SK-N-SH (cell line): ENCODE measurements around the gene ABLIM2. TPM values are rescaled to one million over a fixed set of nuclear protein-coding genes. Genes with fewer than 3 reads are reported as not detected.
A peak's percentile ranks its signal among the peaks of the same experiment; 100 is the strongest.

ENCODE experiments used
- CTCF ChIA-PET: fragments of 300-600, 350-600 bp; formaldehyde crosslinking; extraction: SDS; loops from one replicate; lab custom pipeline; 2021; lab: Yijun Ruan, JAX
- POLR2A ChIA-PET: fragments of 350-600 bp; sonication (Branson Sonifier 250); formaldehyde crosslinking; extraction: SDS; loops from one replicate; lab custom pipeline; 2020; ENCODE audit warnings: antibody characterized with exemption, inconsistent platforms; lab: Yijun Ruan, JAX
- DNase-seq: peaks from one replicate; pipeline ENCODE4 v3.0.0; 2012
- H2AFZ ChIP-seq: fragments of 200-600 bp; sonication (generic); 2 replicates; pipeline ENCODE4 v1.8.1; 2016; ENCODE audit warnings: antibody characterized with exemption, mild to moderate bottlenecking, low read depth
- H3F3A ChIP-seq: fragments of 200-600 bp; sonication (generic); replicated peaks from 2 replicates; pipeline ENCODE3; 2016; ENCODE audit warnings: antibody characterized with exemption, mild to moderate bottlenecking; ENCODE audit not compliant: insufficient read depth
- H3K27ac ChIP-seq, 2 experiments: fragments of 200-500 bp in 1 of 2; fragments of 200-600 bp in 1 of 2; sonication (Bioruptor generic) in 1 of 2; sonication (generic), shearing (Covaris generic) in 1 of 2; 2 replicates each; pipeline versions ENCODE4 v1.5.1 to v1.6.1; 2014 to 2016; ENCODE audit warnings: low read depth in 2 of 2, inconsistent platforms in 1 of 2, low read length in 1 of 2, mild to moderate bottlenecking in 1 of 2, mixed read lengths in 1 of 2
- H3K27me3 ChIP-seq: fragments of 200-600 bp; sonication (generic), shearing (Covaris generic); 2 replicates; pipeline ENCODE4 v1.6.1; 2016; ENCODE audit warnings: mixed run types; ENCODE audit not compliant: insufficient read depth
- H3K36me3 ChIP-seq, 2 experiments: fragments of 200-500 bp in 1 of 2; fragments of 200-600 bp in 1 of 2; sonication (Bioruptor generic) in 1 of 2; sonication (generic) in 1 of 2; replicated peaks in 1 of 2; 2 replicates each; pipeline versions ENCODE3 to v1.5.1; 2014 to 2016; ENCODE audit warnings: low read length in 1 of 2, mild to moderate bottlenecking in 1 of 2; ENCODE audit not compliant: insufficient read depth in 2 of 2, control insufficient read depth in 1 of 2
- H3K4me1 ChIP-seq, 2 experiments: fragments of 200-500 bp in 1 of 2; fragments of 200-600 bp in 1 of 2; sonication (Bioruptor generic) in 1 of 2; sonication (generic), shearing (Covaris generic) in 1 of 2; 2 replicates each; pipeline versions ENCODE4 v1.5.1 to v1.6.1; 2014 to 2016; ENCODE audit warnings: low read depth in 1 of 2, low read length in 1 of 2, mixed run types in 1 of 2; ENCODE audit not compliant: insufficient read depth in 2 of 2, control insufficient read depth in 1 of 2
- H3K4me2 ChIP-seq: fragments of 200-600 bp; sonication (generic), shearing (Covaris generic); 2 replicates; pipeline ENCODE4 v1.6.1; 2017; ENCODE audit warnings: mixed run types
- H3K4me3 ChIP-seq, 2 experiments: fragments of 200-500 bp in 1 of 2; fragments of 200-600 bp in 1 of 2; sonication (Bioruptor generic) in 1 of 2; sonication (generic), shearing (Covaris generic) in 1 of 2; 2 replicates each; pipeline versions ENCODE4 v1.5.1 to v1.8.1; 2014 to 2016; ENCODE audit warnings: low read depth in 2 of 2, inconsistent platforms in 1 of 2, low read length in 1 of 2, mild to moderate bottlenecking in 1 of 2, mixed read lengths in 1 of 2, moderate library complexity in 1 of 2
- H3K79me2 ChIP-seq: fragments of 200-600 bp; sonication (generic); 2 replicates; pipeline ENCODE4 v1.8.1; 2017; ENCODE audit warnings: mild to moderate bottlenecking; ENCODE audit not compliant: insufficient read depth
- H3K9ac ChIP-seq: fragments of 200-600 bp; sonication (generic); 2 replicates; pipeline ENCODE4 v1.6.1; 2017; ENCODE audit warnings: mixed run types
- H3K9me2 ChIP-seq: fragments of 200-600 bp; sonication (generic); 2 replicates; pipeline ENCODE4 v1.6.1; 2017; ENCODE audit warnings: mixed run types
- H3K9me3 ChIP-seq: fragments of 200-600 bp; sonication (generic); 2 replicates; pipeline ENCODE4 v1.6.1; 2017; ENCODE audit warnings: mixed run types, mild to moderate bottlenecking, moderate library complexity
- H4K20me1 ChIP-seq: fragments of 200-600 bp; sonication (generic); 2 replicates; pipeline ENCODE4 v1.6.1; 2017; ENCODE audit warnings: mild to moderate bottlenecking, mixed run types; ENCODE audit not compliant: insufficient read depth
- CHD2 ChIP-seq: fragments of 150-350 bp; IDR thresholded peaks from 2 replicates; pipeline ENCODE4 v1.6.1; 2018; ENCODE audit warnings: low read length; ENCODE audit not compliant: partially characterized antibody
- ELF1 ChIP-seq: IDR thresholded peaks from 2 replicates; pipeline ENCODE4 v1.4.0; 2012
- EP300 ChIP-seq, 2 experiments: IDR thresholded peaks; 2 replicates each; pipeline versions ENCODE4 v1.4.0 to v1.6.1; 2012; ENCODE audit warnings: borderline replicate concordance in 1 of 2, low read depth in 1 of 2, low read length in 1 of 2
- FOXJ3 ChIP-seq: sonication (generic); formaldehyde crosslinking; IDR thresholded peaks from 2 replicates; pipeline ENCODE4 v1.5.1; 2020; ENCODE audit warnings: mild to moderate bottlenecking, missing genetic modification reagents
- FOXM1 ChIP-seq: IDR thresholded peaks from 2 replicates; pipeline ENCODE4 v1.4.0; 2012; ENCODE audit warnings: low read depth, mild to moderate bottlenecking
- GATA2 ChIP-seq: sonication (generic); formaldehyde crosslinking; IDR thresholded peaks from 2 replicates; pipeline ENCODE4 v1.5.0; 2020; ENCODE audit warnings: mild to moderate bottlenecking, missing genetic modification reagents
- JUND ChIP-seq: IDR thresholded peaks from 2 replicates; pipeline ENCODE4 v1.4.0; 2012
- MXI1 ChIP-seq: IDR thresholded peaks from 2 replicates; pipeline ENCODE4 v1.6.1; 2012; ENCODE audit warnings: mild to moderate bottlenecking, low read depth, low read length, improper control_type of control experiment
- NFIC ChIP-seq: IDR thresholded peaks from 2 replicates; pipeline ENCODE4 v1.4.0; 2012; ENCODE audit warnings: borderline replicate concordance
- POLR2AphosphoS5 ChIP-seq: IDR thresholded peaks from 2 replicates; pipeline ENCODE4 v1.6.1; 2012; ENCODE audit warnings: low read depth, low read length
- RAD21 ChIP-seq: IDR thresholded peaks from 2 replicates; pipeline ENCODE4 v1.6.1; 2012; ENCODE audit warnings: mild to moderate bottlenecking, low read length
- RCOR1 ChIP-seq: fragments of 150-350 bp; IDR thresholded peaks from 2 replicates; pipeline ENCODE4 v1.6.1; 2017; ENCODE audit warnings: antibody characterized with exemption, low read length
- RFX5 ChIP-seq: IDR thresholded peaks from 2 replicates; pipeline ENCODE4 v1.6.1; 2012; ENCODE audit warnings: mild to moderate bottlenecking, improper control_type of control experiment, low read length
- SMC3 ChIP-seq: IDR thresholded peaks from 2 replicates; pipeline ENCODE4 v1.6.1; 2012; ENCODE audit warnings: low read depth, low read length, improper control_type of control experiment
- TCF12 ChIP-seq: IDR thresholded peaks from 2 replicates; pipeline ENCODE4 v1.4.0; 2012
- TEAD4 ChIP-seq: IDR thresholded peaks from 2 replicates; pipeline ENCODE4 v1.4.0; 2012; ENCODE audit warnings: mild to moderate bottlenecking, borderline replicate concordance; ENCODE audit not compliant: insufficient read depth
- YY1 ChIP-seq: IDR thresholded peaks from 2 replicates; pipeline ENCODE4 v1.4.0; 2012; ENCODE audit warnings: low read depth, mild to moderate bottlenecking
- WGBS: methylation state at CpG from one replicate; pipeline ENCODE4 v1.1.6; 2017; ENCODE audit warnings: low lambda C conversion rate; 5-methylcytosine and 5-hydroxymethylcytosine counted together
- polyA plus RNA-seq, 3 experiments: library from polyadenylated mRNA; depleted of rRNA; stranded (reverse); fragments of >200 nt; gene quantifications; 2 replicates each; pipeline ENCODE4 v1.2.3, GENCODE V29; 2012
- TF ChIP-seq, protein P1 (sequence below): IDR thresholded peaks from 2 replicates; pipeline ENCODE4; 2012
- TF ChIP-seq, protein P2 (sequence below): fragments of 150-350 bp; IDR thresholded peaks from 2 replicates; pipeline ENCODE4 v1.6.1; 2017; ENCODE audit warnings: antibody characterized with exemption, low read length, low read depth, borderline replicate concordance
- TF ChIP-seq, protein P3 (sequence below): IDR thresholded peaks from 2 replicates; pipeline ENCODE4 v1.4.0; 2012; ENCODE audit warnings: low read depth, borderline replicate concordance
- TF ChIP-seq, protein P4 (sequence below): fragments of 200-600 bp; sonication (generic); IDR thresholded peaks from 2 replicates; pipeline ENCODE4 v1.6.1; 2017; ENCODE audit warnings: antibody characterized with exemption, mild to moderate bottlenecking, moderate library complexity

The ABLIM2 gene
- polyA plus RNA-seq, 1 of the 3 experiments (the other 2 are of a cell fraction) = 0.53 TPM

DNA sequence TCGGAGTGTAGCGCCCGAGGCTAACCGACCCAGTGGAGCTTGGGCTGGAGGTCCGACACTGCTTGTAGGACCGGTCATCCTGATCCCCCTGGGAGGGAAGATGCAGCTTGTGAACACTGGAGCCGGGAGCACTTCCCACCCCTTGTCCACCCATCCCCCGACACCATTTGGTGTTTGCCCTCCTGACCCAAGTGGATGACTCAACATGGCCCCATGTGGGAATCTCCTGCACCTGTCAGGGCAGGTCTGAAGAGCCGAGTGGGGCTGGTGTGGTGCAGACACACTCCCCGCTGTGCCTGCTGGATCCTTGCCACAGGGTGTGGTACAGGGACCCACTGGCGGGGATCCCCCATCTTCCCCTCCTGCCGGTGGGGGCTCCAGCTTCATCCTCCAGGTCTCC lies 128.9 kb downstream of the ABLIM2 start (continued):
- TF ChIP-seq, protein P1, sequence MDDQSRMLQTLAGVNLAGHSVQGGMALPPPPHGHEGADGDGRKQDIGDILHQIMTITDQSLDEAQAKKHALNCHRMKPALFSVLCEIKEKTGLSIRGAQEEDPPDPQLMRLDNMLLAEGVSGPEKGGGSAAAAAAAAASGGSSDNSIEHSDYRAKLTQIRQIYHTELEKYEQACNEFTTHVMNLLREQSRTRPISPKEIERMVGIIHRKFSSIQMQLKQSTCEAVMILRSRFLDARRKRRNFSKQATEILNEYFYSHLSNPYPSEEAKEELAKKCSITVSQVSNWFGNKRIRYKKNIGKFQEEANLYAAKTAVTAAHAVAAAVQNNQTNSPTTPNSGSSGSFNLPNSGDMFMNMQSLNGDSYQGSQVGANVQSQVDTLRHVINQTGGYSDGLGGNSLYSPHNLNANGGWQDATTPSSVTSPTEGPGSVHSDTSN = no peak
- no peak for TF ChIP-seq FOXM1
- TF ChIP-seq EP300 (IDR thresholded peaks at IDR 0.05; ENCODE audit: borderline replicate concordance in 1 of 2, low read depth in 1 of 2, low read length in 1 of 2) = no peak
- no peak for TF ChIP-seq FOXJ3 (CRISPR knock-in tag)
- TF ChIP-seq JUND = no peak

DNA sequence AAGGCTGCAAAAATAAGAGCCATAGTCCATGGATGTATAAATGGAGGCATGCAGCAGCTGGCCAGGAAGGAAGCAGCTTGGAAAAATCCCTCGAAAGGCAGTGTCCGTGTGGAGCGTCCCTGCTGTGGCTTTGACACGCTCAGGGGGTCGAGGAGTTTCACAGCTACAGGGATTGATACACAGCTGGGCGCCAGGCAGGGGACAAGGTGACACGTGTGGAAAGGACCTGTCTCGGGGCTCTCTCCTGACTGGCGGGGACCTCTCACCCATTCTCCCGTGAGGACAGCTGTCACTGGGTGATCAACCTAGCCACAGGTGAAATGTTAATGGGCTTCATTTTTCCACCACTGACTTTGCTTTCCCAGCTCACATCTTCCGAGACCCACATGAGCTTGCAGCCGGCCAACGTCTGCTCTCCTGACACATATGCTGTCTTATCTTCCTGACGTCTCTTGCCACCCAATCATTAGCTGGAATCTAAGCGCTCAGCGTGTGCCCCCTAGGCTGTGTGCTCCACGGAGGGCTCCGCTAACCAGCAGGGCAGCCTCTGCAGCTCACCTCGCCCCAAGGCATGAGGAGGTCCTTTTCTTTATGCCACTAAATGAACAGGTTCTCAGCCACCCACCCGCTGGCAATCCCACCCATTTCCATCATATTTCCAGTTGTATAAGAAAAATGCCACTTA lies 129.6 kb downstream of the ABLIM2 start:
- Histone ChIP-seq H3K9ac (no peak overlapping the region), H3K4me1 (peaks cover 0 to 21% of the 10 kb centered on the region in 2 experiments; a peak in 1 of 4 replicates), H3K27ac (no peak overlapping the region; a peak in 1 of 4 replicates), H3K27me3 (no peaks in the 10 kb centered on the region), H3K9me2 (no peaks in the 10 kb centered on the region), H3K9me3 (no peaks in the 10 kb centered on the region), H4K20me1 (no peaks in the 10 kb centered on the region), H3F3A (no peaks in the 10 kb centered on the region), H3K4me3 (no peak overlapping the region), H2AFZ (no peak overlapping the region), H3K4me2 (no peak overlapping the region), H3K79me2 (no peaks in the 10 kb centered on the region), H3K36me3 (no peaks in the 10 kb centered on the region)
- POLR2A ChIA-PET = interaction anchor here (0.7 to 1.5 kb wide), 2 partner anchors 18 to 22 kb away, joined by 3 to 4 read pairs; no protein-coding TSS in a partner anchor
- WGBS = 57% methylated on average over 19 of the region's 20 CpGs
- peak; percentile 84 for DNase-seq
- CTCF ChIA-PET = interaction anchor here (0.7 to 2.5 kb wide), 5 partner anchors 13 to 213 kb away, joined by 3 to 7 read pairs (median 5); no protein-coding TSS in a partner anchor
- TF ChIP-seq RAD21 = peak; percentile 21; the same call in 1 of the 2 replicates
- peak; percentile 93 for TF ChIP-seq GATA2 (CRISPR knock-in tag)
- TF ChIP-seq RCOR1 = no peak
- TF ChIP-seq EP300 (IDR thresholded peaks at IDR 0.05; ENCODE audit: borderline replicate concordance in 1 of 2, low read depth in 1 of 2, low read length in 1 of 2) = peak in 1 of 2 experiments; percentile 54; a peak in 2 of 4 replicates
- 0 out of 2 replicates have a peak, but pooled peaks have one; percentile 20 for TF ChIP-seq FOXJ3 (CRISPR knock-in tag)

DNA sequence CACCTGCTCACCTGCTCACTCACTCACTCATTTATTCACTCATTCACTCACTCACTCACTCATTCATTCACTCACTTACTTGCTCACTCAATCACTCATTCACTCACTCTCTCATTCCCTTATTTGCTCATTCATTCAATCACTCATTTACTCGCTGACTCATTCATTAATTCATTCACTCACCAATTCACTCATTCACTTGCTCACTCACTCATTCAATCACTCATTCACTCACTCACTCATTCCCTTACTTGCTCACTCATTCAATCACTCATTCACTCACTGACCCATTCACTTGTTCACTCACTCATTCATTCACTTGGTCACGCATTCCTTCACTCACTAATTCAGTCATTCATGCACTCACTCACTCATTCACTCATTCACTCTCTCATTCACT lies 130.2 kb downstream of the ABLIM2 start:
- no peak overlapping the region for H3K9ac ChIP-seq
- no peak overlapping the region for H3K27ac ChIP-seq
- no peak overlapping the region for H3K4me3 ChIP-seq
- H4K20me1 ChIP-seq = no peaks in the 10 kb centered on the region
- H3K27me3 ChIP-seq = peaks cover 5% of the 10 kb centered on the region; the same call in 1 of the 2 replicates
- H2AFZ ChIP-seq = no peak overlapping the region
- H3K36me3 ChIP-seq = no peaks in the 10 kb centered on the region
- 61% methylated on average over 2 of the region's 2 CpGs for WGBS
- peaks cover 0 to 16% of the 10 kb centered on the region in 2 experiments; a peak in 1 of 4 replicates for H3K4me1 ChIP-seq
- no peaks in the 10 kb centered on the region for H3K9me2 ChIP-seq
- H3F3A ChIP-seq = no peaks in the 10 kb centered on the region
- no peaks in the 10 kb centered on the region for H3K9me3 ChIP-seq
- no peak for DNase-seq
- ChIA-PET CTCF (interaction anchor here (0.7 to 2.5 kb wide), 4 partner anchors 12 to 214 kb away, joined by 3 to 6 read pairs (median 4); no protein-coding TSS in a partner anchor), POLR2A (interaction anchor here (1.5 kb wide), 1 partner anchor 23 kb away, joined by 3 read pairs; no protein-coding TSS in a partner anchor)
- no peaks in the 10 kb centered on the region for H3K79me2 ChIP-seq
- no peak overlapping the region for H3K4me2 ChIP-seq
- TF ChIP-seq FOXJ3 (CRISPR knock-in tag) = no peak
- TF ChIP-seq, protein P2, sequence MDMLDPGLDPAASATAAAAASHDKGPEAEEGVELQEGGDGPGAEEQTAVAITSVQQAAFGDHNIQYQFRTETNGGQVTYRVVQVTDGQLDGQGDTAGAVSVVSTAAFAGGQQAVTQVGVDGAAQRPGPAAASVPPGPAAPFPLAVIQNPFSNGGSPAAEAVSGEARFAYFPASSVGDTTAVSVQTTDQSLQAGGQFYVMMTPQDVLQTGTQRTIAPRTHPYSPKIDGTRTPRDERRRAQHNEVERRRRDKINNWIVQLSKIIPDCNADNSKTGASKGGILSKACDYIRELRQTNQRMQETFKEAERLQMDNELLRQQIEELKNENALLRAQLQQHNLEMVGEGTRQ = no peak
- TF ChIP-seq EP300 (IDR thresholded peaks at IDR 0.05; ENCODE audit: borderline replicate concordance in 1 of 2, low read depth in 1 of 2, low read length in 1 of 2) = no peak
- TF ChIP-seq CHD2 = no peak
- TF ChIP-seq TCF12 = no peak
- TF ChIP-seq JUND = no peak
- TF ChIP-seq, protein P3, sequence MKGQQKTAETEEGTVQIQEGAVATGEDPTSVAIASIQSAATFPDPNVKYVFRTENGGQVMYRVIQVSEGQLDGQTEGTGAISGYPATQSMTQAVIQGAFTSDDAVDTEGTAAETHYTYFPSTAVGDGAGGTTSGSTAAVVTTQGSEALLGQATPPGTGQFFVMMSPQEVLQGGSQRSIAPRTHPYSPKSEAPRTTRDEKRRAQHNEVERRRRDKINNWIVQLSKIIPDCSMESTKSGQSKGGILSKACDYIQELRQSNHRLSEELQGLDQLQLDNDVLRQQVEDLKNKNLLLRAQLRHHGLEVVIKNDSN = no peak
- no peak for TF ChIP-seq ELF1
- TF ChIP-seq TEAD4 = no peak
- no peak for TF ChIP-seq RFX5
- TF ChIP-seq MXI1 = no peak
- no peak for TF ChIP-seq FOXM1
- TF ChIP-seq, protein P4, sequence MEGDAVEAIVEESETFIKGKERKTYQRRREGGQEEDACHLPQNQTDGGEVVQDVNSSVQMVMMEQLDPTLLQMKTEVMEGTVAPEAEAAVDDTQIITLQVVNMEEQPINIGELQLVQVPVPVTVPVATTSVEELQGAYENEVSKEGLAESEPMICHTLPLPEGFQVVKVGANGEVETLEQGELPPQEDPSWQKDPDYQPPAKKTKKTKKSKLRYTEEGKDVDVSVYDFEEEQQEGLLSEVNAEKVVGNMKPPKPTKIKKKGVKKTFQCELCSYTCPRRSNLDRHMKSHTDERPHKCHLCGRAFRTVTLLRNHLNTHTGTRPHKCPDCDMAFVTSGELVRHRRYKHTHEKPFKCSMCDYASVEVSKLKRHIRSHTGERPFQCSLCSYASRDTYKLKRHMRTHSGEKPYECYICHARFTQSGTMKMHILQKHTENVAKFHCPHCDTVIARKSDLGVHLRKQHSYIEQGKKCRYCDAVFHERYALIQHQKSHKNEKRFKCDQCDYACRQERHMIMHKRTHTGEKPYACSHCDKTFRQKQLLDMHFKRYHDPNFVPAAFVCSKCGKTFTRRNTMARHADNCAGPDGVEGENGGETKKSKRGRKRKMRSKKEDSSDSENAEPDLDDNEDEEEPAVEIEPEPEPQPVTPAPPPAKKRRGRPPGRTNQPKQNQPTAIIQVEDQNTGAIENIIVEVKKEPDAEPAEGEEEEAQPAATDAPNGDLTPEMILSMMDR = no peak
- no peak for TF ChIP-seq POLR2AphosphoS5
- no peak for TF ChIP-seq YY1
- TF ChIP-seq SMC3 = no peak
- TF ChIP-seq NFIC = no peak
- no peak for TF ChIP-seq GATA2 (CRISPR knock-in tag)
